ENCODE measurements around the gene ATP8A2. TPM values are rescaled to one million over a fixed set of nuclear protein-coding genes. Genes with fewer than 3 reads are reported as not detected.

ATP8A2 gene
- total and polyA plus RNA-seq, 2 of the 4 experiments (the other 2 are of a cell fraction): 0.02 to 0.18 TPM

DNA sequence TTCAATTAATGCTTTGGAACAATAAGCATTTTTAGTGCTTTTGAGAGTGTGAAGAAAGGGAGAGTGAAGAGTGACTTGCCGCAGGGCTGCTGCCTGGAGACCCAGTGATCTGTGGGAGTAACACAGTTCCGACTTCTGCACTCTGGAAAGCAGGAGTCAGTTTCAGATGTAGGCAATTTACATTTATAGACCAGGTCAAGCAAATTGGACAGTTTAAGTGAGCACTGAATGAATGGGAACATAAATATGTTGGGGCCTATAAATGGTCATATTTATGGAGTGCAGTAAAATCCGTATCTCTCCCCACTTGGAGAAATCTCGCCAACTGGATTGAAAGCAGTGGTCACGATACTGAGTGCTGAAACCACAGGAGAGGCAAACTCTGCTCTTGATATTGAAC lies 689.5 kb downstream of the ATP8A2 start:
- H3K4ac ChIP-seq (ENCODE audit: low read depth, low read length): no peak overlapping the region
- H3K14ac ChIP-seq (replicated peaks; ENCODE audit: low read depth, low read length): no peak overlapping the region
- no peaks in the 10 kb centered on the region for H3K4me1 ChIP-seq (ENCODE audit: control insufficient read depth, insufficient read depth, low read length)
- H3K36me3 ChIP-seq (ENCODE audit: control insufficient read depth, insufficient read depth, low read length): no peaks in the 10 kb centered on the region
- H3K9me3 ChIP-seq (ENCODE audit: control insufficient read depth, insufficient read depth, low read length): no peaks in the 10 kb centered on the region
- BruUV-seq (replicated peaks): no TSS peak
- H2AFZ ChIP-seq (replicated peaks; ENCODE audit: low read length, poor library complexity): no peak overlapping the region
- H2BK20ac ChIP-seq (ENCODE audit: low read depth, low read length): no peak overlapping the region
- no peak overlapping the region for H2BK15ac ChIP-seq (ENCODE audit: low read depth, low read length)
- no peak overlapping the region for H3K27ac ChIP-seq (ENCODE audit: insufficient read depth, low read length)
- H4K8ac ChIP-seq (ENCODE audit: low read depth in 2 of 2, low read length in 2 of 2): no peak overlapping the region
- TF ChIP-seq RFX5 (IDR thresholded peaks at IDR 0.05; ENCODE audit: low read depth, low read length) (no peak), POLR2A (IDR thresholded peaks at IDR 0.05; ENCODE audit: low read depth, low read length) (no peak), BHLHE40 (IDR thresholded peaks at IDR 0.05; ENCODE audit: low read depth, low read length) (no peak), CHD1 (IDR thresholded peaks at IDR 0.05; ENCODE audit: low read depth, low read length) (no peak), MAFK (IDR thresholded peaks at IDR 0.05; ENCODE audit: low read depth, low read length) (no peak), CEBPB (IDR thresholded peaks at IDR 0.05; ENCODE audit: low read depth, low read length) (no peak), USF2 (IDR thresholded peaks at IDR 0.05; ENCODE audit: low read depth, low read length) (no peak), SMC3 (IDR thresholded peaks at IDR 0.05; ENCODE audit: low read depth, low read length) (no peak), FOS (IDR thresholded peaks at IDR 0.05; ENCODE audit: low read depth, low read length) (no peak), RCOR1 (IDR thresholded peaks at IDR 0.05; ENCODE audit: insufficient replicate concordance, low read length) (no peak), MAZ (IDR thresholded peaks at IDR 0.05; ENCODE audit: borderline replicate concordance, low read depth, low read length) (no peak), NFE2L2 (IDR thresholded peaks at IDR 0.05; ENCODE audit: low read depth, low read length) (no peak), MXI1 (IDR thresholded peaks at IDR 0.05; ENCODE audit: borderline replicate concordance, low read depth, low read length) (no peak)
- TF ChIP-seq, protein P1, sequence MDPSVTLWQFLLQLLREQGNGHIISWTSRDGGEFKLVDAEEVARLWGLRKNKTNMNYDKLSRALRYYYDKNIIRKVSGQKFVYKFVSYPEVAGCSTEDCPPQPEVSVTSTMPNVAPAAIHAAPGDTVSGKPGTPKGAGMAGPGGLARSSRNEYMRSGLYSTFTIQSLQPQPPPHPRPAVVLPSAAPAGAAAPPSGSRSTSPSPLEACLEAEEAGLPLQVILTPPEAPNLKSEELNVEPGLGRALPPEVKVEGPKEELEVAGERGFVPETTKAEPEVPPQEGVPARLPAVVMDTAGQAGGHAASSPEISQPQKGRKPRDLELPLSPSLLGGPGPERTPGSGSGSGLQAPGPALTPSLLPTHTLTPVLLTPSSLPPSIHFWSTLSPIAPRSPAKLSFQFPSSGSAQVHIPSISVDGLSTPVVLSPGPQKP (IDR thresholded peaks at IDR 0.05; ENCODE audit: borderline replicate concordance, low read depth, low read length): no peak
- TF ChIP-seq, protein P2, sequence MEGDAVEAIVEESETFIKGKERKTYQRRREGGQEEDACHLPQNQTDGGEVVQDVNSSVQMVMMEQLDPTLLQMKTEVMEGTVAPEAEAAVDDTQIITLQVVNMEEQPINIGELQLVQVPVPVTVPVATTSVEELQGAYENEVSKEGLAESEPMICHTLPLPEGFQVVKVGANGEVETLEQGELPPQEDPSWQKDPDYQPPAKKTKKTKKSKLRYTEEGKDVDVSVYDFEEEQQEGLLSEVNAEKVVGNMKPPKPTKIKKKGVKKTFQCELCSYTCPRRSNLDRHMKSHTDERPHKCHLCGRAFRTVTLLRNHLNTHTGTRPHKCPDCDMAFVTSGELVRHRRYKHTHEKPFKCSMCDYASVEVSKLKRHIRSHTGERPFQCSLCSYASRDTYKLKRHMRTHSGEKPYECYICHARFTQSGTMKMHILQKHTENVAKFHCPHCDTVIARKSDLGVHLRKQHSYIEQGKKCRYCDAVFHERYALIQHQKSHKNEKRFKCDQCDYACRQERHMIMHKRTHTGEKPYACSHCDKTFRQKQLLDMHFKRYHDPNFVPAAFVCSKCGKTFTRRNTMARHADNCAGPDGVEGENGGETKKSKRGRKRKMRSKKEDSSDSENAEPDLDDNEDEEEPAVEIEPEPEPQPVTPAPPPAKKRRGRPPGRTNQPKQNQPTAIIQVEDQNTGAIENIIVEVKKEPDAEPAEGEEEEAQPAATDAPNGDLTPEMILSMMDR (conservative IDR thresholded peaks at IDR 0.05; ENCODE audit: low read depth, low read length): no peak
- H3K9ac ChIP-seq (ENCODE audit: low read depth, low read length): no peak overlapping the region
- H3K56ac ChIP-seq (ENCODE audit: extremely low read depth, insufficient read depth, low read length): no peak overlapping the region
- no peak overlapping the region for H2AK9ac ChIP-seq (replicated peaks; ENCODE audit: low read depth, low read length, poor library complexity)
- dilution Hi-C loops (cut with HindIII; ENCODE audit: low sequenced_read_pairs, unreplicated experiment) (no loop called here), intact Hi-C loops (cut with micrococcal nuclease) (loop anchor here (5.0 kb wide), 1 partner anchor 79 kb away; no protein-coding TSS in a partner anchor), in situ Hi-C loops (cut with MboI; ENCODE audit: low sequenced_read_pairs) (loop anchor here (10.0 kb wide), 1 partner anchor 226 kb away; no protein-coding TSS in a partner anchor)
- H3K9me1 ChIP-seq (ENCODE audit: insufficient read depth, low read length): no peaks in the 10 kb centered on the region
- H3K18ac ChIP-seq (ENCODE audit: low read depth, low read length): no peak overlapping the region
- H4K20me1 ChIP-seq (ENCODE audit: insufficient read depth, low read length): no peaks in the 10 kb centered on the region
- DNase-seq (no peak), ATAC-seq (ENCODE audit: low read depth) (no peak)
- no peaks in the 10 kb centered on the region for H3K79me1 ChIP-seq (ENCODE audit: low read depth in 1 of 2, low read length in 2 of 2)
- WGBS, 2 experiments (ENCODE audit: extremely low coverage in 2 of 2, insufficient read length in 1 of 2): 20% methylated on average over 1 of the region's 5 CpGs; no CpG with 5 or more reads in 1 of the 2 experiments
- H2BK5ac ChIP-seq (ENCODE audit: low read depth, low read length, poor library complexity, severe bottlenecking): no peak overlapping the region
- H4K91ac ChIP-seq (ENCODE audit: insufficient read depth, low read depth, low read length): no peak overlapping the region
- ChIA-PET CTCF (no interaction called here), POLR2A (ENCODE audit: unreplicated experiment) (no interaction called here)
- H4K5ac ChIP-seq (ENCODE audit: low read depth, low read length): no peak overlapping the region
- H2BK120ac ChIP-seq (ENCODE audit: low read depth, low read length): no peak overlapping the region
- no peak overlapping the region for H3K23ac ChIP-seq (ENCODE audit: low read depth, low read length)
- H3K27me3 ChIP-seq (ENCODE audit: control insufficient read depth, insufficient read depth, low read length): no peaks in the 10 kb centered on the region; the same call in 1 of the 2 replicates
- H3K4me2 ChIP-seq (ENCODE audit: low read depth, low read length): no peak overlapping the region
- no peak overlapping the region for H3K4me3 ChIP-seq (ENCODE audit: insufficient read depth, low read depth, low read length)
- no peak overlapping the region for H2AK5ac ChIP-seq (ENCODE audit: low read depth, low read length)
